GM10248 (cell line): Measurements from ENCODE around the gene RBKS.
"Not testable (repeated sequence)": the region's sequence is repeated elsewhere in the genome, so short reads cannot be mapped to it uniquely, and the experiment has no call there.

Source experiments
- CTCF ChIA-PET: fragments of 300-600 bp; sonication (Branson Sonifier 250); formaldehyde crosslinking; extraction: SDS; loops from one replicate; lab custom pipeline; 2021; ENCODE audit warnings: antibody characterized with exemption; lab: Yijun Ruan, JAX
- POLR2A ChIA-PET: fragments of 350-650 bp; sonication (Branson Sonifier 250); formaldehyde crosslinking; extraction: SDS; loops from one replicate; lab custom pipeline; 2020; ENCODE audit warnings: antibody characterized with exemption; lab: Yijun Ruan, JAX
- DNase-seq: peaks from one replicate; pipeline ENCODE4 v3.0.0; 2012; ENCODE audit errors: extremely low spot score
- TF ChIP-seq, protein P1 (sequence below): IDR thresholded peaks from 2 replicates; pipeline ENCODE4 v1.5.1; 2012; ENCODE audit warnings: mild to moderate bottlenecking, low read depth; ENCODE audit errors: extremely low read depth, missing control alignments, control extremely low read depth

The RBKS gene

DNA sequence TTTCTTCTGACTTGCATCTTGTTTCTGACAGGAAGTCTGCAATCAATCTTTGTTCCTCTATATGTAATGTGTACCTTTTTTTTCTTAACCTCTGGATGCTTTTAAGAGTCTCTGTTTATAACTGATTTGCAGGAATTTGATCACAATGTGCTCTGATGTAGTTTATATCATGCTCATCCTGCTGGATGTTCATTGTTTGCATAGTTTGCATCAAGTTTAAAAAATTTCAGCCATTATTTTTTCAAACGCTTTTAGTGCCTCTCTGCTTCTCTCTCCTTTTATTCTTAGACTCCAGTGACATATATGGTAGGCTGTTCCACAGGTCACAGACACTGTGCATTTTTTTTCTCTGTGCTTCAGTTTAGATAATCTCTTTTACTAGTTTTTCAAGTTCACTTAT lies 23.9 kb downstream of the RBKS start:
- ChIA-PET CTCF (interaction anchor here (1.0 kb wide), 1 partner anchor 17 kb away, joined by 4 read pairs; no protein-coding TSS in a partner anchor), POLR2A (no interaction called here)
- no peak for DNase-seq
- TF ChIP-seq, protein P1, sequence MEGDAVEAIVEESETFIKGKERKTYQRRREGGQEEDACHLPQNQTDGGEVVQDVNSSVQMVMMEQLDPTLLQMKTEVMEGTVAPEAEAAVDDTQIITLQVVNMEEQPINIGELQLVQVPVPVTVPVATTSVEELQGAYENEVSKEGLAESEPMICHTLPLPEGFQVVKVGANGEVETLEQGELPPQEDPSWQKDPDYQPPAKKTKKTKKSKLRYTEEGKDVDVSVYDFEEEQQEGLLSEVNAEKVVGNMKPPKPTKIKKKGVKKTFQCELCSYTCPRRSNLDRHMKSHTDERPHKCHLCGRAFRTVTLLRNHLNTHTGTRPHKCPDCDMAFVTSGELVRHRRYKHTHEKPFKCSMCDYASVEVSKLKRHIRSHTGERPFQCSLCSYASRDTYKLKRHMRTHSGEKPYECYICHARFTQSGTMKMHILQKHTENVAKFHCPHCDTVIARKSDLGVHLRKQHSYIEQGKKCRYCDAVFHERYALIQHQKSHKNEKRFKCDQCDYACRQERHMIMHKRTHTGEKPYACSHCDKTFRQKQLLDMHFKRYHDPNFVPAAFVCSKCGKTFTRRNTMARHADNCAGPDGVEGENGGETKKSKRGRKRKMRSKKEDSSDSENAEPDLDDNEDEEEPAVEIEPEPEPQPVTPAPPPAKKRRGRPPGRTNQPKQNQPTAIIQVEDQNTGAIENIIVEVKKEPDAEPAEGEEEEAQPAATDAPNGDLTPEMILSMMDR = no peak

DNA sequence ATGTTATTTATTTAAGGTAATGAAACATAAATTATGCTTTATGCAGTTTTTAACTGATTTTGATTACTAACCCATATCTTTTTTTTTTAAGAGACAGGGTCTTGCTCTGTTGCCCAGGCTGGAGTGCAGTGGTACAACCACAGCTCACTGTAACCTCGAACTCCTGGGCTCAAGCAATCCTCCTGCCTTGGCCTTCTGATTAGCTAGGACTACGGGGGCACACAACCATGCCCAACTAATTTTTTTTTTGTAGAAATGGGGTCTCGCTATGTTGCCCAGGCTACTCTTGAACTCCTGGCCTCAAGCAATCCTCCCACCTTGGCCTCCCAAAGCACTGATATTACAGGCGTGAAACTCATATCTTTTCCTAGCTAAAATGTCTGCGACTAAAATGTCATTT lies 26.2 kb downstream of the RBKS start:
- DNase-seq, POLR2A ChIA-PET: not testable (repeated sequence)
- CTCF ChIA-PET = interaction anchor here (1.5 kb wide), 1 partner anchor 15 kb away, joined by 4 read pairs; no protein-coding TSS in a partner anchor

DNA sequence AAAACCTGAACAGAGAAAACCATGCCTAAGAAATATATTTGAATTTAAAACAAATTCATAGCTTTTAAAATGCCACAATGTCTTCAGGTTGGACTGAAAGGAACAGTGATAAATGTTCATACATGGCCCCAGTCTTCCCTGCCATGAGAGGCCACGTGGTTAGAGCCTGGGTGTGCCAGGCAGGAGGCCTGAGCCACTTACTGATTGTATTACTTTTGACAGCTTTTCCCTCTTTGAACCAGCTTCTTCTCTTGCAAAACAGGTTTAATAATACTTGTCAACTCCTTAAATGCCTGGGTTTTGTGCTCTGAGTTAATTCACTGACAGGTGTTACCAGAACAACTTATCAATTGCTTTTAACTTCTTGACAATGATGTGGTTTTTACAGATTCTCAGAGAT lies 27.0 kb downstream of the RBKS start:
- ChIA-PET POLR2A (no interaction called here), CTCF (no interaction called here)
- no peak for DNase-seq
- TF ChIP-seq, protein P1 = no peak

DNA sequence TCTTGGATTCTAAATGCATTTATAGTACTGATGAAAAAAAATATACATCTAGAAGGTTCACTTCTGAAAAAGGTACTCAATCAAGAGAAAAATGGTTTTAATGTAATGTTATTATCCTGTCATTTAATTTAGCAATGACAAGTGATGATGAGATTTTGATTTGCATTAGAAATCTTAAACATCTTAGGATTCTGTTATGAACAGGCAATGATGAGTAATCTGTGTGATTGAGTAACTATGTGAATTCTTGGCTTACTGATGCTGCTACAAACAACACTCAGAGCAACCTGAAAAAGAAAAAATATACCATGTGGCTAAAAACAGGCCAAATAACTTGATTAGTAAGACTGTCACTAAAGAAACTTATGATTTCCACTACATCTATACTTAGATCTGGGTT lies 30.1 kb downstream of the RBKS start:
- ChIA-PET POLR2A (no interaction called here), CTCF (no interaction called here)
- TF ChIP-seq, protein P1 = no peak
- DNase-seq = no peak

DNA sequence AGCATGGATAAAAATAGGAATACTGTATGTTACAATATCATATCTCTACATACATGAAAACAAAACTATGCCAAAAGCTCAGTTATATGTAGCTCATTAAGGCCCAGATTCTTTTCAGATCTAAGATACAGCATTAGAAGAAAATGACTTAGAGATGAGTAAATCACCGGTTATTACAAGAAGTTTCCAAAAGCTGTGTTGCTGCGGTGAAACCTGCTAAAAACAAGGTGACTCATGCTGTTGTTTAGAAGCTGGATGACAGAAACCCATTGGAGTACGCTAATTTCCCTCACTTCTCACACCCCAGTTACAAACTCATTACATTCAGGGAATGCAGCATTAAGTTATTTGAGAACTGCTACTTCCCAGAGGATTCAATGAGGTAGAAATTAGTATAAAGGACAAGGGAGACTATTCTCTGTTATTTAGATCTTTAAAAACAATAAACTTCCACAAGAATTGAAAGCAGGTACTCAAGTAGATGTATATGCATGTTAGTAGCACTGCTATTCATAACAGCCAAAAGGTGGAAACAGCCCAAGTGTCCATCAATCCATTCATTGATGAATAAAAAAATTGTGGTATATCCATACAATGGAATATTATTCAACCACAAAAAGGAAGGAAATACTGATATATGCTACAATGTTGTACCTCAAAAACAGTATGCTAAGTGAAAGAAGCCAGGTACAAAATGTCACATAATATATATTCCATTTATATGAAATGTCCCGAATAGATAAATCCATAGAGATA lies 32.6 kb downstream of the RBKS start:
- CTCF ChIA-PET = interaction anchor here (1.3 kb wide), 1 partner anchor 24 kb away, joined by 3 read pairs; no protein-coding TSS in a partner anchor
- TF ChIP-seq, protein P1 = no peak
- POLR2A ChIA-PET = no interaction called here
- no peak for DNase-seq

DNA sequence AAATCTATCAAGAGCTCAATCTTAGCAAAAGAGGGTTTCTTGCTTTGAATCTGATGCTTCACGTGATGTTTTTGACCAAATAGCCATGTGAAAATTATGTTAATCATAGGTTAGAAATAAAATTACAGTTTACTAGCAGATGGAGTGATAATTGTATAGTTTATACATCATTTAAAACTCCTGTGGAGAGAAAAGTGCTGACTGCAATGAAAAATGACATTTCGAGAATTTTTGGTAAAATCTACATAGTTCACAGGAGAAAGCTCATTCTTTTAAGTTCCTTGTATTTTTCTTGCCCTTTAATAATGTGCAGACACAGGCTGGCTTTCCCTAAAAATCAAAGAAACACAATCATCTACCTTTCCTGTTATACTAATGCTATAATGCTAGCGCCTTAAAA lies 33.2 kb downstream of the RBKS start:
- no peak for DNase-seq
- ChIA-PET CTCF (interaction anchor here (1.1 to 1.3 kb wide), 2 partner anchors 16 to 23 kb away, joined by 3 to 4 read pairs; no protein-coding TSS in a partner anchor), POLR2A (no interaction called here)
- TF ChIP-seq, protein P1 = no peak

DNA sequence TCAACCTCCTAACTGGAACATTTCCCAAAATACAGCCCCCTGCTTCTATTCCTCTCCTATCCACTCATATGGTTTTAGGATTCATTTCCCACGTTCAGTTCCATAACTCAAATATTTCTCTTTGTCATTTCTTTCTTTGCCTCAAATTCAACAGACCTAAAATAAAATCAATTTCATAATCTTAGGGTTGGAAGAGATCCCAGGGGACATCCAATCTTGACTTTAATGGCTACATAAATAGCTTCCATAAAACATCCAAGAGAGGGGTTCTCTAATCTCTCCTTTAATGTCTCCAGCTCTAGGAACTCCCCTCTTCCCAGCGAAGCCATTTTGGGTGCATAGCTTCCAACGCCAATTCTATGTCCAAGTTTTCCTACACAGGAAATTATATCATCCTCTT lies 33.8 kb downstream of the RBKS start:
- DNase-seq = no peak
- POLR2A ChIA-PET = no interaction called here
- CTCF ChIA-PET = interaction anchor here (1.1 to 1.3 kb wide), 2 partner anchors 16 to 23 kb away, joined by 3 to 4 read pairs; no protein-coding TSS in a partner anchor
- TF ChIP-seq, protein P1 = no peak
